GM12873 (cell line): ENCODE measurements around the gene RDH14.

Experiments
- TF ChIP-seq, protein P1 (sequence below): IDR thresholded peaks from 2 replicates; pipeline ENCODE4 v1.5.1; 2012; ENCODE audit warnings: low read depth, mild to moderate bottlenecking, moderate library complexity, low read length, control low read depth; ENCODE audit not compliant: insufficient read depth; ENCODE audit errors: missing control alignments

RDH14 gene

DNA sequence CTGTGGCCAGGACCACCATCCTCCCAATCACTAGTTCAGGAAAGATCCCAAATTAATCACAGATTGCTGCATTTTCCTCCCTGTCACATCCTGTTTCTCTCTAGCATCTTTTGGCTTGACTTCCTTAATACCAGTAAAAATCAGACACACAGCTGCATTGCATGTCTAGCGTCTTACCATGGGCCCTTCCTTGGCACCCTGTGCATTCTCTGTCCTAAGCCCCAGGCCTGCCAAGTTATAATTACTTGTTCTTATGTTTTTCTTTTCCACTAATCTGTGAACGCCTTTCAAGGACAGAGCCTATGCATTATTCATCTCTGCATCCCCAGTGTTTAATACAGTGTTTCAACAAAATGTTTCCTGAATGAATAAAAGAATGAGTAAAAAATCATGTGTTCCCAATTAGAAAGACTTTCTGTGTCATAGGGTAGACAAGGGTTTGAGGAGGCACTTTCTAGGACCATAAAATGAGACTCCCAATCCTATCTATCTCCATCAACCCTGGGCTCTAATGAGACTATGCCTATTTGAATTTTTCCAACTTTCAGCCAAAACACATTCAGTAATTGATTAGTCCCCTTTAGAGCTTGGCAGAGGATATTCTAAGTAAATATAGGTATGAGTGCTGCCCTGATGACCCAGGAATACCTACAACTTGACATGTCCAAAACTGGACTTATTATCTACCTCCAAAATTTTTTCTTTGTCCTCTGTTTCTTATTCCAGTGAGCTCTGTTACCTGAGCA, 39.2 kb upstream of the RDH14 start:
- TF ChIP-seq, protein P1, sequence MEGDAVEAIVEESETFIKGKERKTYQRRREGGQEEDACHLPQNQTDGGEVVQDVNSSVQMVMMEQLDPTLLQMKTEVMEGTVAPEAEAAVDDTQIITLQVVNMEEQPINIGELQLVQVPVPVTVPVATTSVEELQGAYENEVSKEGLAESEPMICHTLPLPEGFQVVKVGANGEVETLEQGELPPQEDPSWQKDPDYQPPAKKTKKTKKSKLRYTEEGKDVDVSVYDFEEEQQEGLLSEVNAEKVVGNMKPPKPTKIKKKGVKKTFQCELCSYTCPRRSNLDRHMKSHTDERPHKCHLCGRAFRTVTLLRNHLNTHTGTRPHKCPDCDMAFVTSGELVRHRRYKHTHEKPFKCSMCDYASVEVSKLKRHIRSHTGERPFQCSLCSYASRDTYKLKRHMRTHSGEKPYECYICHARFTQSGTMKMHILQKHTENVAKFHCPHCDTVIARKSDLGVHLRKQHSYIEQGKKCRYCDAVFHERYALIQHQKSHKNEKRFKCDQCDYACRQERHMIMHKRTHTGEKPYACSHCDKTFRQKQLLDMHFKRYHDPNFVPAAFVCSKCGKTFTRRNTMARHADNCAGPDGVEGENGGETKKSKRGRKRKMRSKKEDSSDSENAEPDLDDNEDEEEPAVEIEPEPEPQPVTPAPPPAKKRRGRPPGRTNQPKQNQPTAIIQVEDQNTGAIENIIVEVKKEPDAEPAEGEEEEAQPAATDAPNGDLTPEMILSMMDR = no peak

DNA sequence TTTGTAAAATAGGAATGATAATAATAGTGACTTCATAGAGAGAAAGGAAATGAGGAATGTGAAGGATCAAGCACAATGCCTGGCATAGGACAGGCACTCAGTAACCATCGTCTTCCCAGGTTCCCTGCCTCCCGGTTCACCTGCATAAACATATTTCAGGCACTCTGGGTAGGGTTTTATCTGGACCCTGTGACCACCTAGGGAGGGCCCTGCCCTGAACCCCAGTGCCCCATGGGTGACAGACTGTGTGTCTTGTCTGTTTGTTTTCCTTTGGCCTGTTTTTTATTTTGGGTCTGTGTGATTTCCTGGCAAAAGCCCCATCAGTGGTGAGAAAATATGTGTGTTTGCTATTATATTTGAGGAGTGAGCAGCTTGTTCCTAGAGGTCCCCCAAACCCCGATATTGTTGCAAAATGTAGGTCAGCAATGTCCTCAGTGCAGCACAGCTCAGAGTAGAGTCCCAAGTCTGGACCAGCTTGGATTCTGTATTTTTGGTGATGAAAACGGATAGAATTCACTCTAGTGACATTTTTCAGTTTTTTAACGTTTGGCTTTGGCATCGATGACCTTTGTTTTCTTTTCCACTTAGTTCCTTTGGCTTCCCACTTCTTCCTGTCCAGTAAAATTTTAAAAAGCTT, 38.5 kb upstream of the RDH14 start:
- TF ChIP-seq, protein P1 = no peak

DNA sequence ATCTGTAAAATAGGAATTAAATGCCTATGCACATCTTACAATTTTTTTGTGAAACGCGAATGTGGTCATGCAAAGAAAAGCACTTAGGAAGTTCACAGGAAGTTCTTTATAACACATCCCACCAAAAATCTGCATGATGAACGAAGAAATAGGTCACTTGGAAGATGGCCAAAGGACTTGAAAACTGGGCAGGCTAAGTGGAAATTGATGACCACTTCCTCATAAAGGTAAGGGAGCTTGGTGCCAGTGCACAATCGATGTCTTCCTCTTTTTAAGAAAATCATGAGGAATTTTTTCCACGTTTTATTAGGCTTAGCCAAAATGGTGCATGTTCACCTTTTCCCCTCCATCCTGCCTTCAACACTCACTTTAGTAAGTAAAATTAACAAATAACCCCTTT, 37.2 kb upstream of the RDH14 start:
- TF ChIP-seq, protein P1 = no peak

DNA sequence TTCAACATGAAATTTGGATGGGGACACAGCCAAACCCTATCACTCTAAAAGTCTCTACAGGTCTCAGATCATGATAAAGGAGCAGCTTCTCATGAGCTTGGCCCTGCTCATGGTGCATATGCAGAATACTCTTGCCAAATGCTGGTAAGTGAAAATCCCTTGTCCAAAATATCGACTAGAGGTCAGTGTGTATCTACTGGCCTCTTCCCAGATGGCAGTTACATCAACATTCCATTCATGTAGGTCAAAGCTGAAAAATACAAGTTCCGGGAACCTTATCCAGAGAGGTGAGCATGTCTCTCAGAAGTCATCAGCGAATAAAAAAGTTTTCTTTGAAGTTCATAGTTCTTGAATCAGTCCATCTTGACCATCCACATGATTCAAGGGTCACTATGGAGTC, 36.5 kb upstream of the RDH14 start:
- TF ChIP-seq, protein P1 = no peak

DNA sequence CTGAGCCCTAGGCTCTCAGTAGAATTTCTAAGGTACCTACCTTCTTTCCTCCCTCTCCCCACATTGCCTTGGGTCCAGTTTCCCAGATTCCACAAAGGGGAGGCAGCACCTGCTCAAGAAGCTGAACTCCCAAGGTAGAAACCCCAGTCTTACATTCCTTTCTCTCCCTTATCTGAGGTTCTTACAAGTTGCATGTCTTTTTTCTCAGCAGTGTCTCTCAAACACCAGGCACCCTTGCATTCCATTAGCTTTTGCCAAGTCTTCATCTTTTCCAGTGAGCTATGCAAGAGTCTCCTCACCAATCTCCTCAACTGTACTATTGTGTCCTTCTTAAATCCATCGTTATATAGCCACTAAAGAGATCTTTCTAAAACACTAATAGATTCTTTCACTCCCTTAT, 33.0 kb upstream of the RDH14 start:
- TF ChIP-seq, protein P1 = no peak

DNA sequence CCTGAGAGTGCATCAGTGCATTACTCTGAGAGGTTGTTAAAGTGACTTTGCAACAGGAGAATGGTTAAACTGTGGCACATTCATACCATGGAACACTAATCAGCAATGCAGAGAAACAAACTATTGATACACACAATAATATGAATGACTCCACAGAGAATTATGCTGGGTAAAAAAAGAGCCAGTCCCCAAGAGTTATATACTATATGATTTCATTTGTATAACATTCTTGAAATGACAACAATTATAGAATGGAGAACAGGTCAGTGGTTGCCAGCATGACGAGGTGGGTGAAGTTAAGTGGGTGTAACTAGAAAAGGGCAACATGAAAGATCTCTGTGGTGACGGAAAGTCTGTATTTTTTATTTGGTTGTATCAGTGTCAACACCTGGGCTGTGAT, 31.9 kb upstream of the RDH14 start:
- TF ChIP-seq, protein P1 = no peak

DNA sequence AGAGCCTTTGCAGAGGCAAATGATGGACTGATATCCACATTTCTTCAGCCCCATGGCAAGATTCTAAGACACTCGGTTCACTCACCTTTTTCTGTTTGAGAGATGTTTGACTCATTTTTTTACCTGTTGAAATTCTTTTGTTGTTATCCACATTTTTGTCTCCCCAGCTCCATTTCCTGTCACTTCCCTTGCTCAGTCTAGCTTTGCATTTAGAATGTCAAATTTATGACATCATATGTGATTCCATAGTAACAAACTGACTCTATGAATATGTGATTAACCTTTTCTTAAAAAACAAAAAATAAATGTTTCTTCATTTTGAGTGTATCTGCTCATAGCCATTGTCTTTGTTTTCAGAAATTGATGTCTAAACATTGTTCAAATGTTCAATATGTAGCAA, 28.9 kb upstream of the RDH14 start, which contains the start of gene NT5C1B:
Gene NT5C1B, minus strand, starts transcription at position 216 of the 400 bp plus-strand sequence. Its CDS starts 101 bp downstream, at position 115.
- TF ChIP-seq, protein P1 = no peak
